Measurements from ENCODE around the gene SCARB2. TPM values are rescaled to one million over a fixed set of nuclear protein-coding genes. Genes with fewer than 3 reads are reported as not detected.

SCARB2 gene
- total RNA-seq, 1 donor from 2014 or later, result 208 TPM

DNA sequence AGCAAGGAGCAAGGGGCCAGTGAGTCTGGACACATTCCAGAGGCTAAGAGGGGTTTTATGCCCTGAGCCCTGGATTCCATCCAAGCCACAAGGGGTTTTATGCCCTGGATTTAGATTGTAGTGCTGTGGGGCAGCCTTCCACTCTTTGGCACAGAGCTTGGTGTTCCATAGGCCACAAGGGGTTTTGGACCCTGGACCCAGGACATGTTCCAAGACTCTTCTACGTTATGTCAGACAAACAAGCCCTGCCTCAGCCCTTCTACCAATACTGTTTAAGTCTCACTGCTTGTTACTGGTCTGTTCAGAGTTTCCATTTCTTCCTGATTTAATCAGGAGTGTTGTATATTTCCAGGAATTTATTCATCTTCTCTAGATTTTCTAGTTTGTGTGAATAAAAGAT is 12.8 kb upstream of the SCARB2 start:
- DNase-seq (ENCODE audit: low read depth), result no peak

DNA sequence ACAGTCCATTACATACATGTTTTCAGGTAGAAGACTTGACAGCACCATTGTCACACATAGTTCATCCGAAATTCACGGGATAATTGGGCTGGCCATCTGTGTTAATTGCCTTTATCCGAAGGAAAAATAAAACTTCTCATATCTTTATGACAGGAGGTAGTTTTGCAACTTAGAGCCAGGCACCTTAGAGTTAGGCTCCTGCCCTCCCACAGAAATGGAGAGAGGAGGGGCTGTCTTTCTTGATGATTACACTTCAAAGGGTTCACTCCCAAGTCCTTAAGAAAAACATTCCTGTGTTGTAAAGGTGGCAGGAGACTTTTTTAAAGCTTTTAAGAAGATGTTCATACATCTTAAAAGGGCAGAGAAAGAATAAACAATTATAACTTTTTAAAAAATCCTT is 10.5 kb upstream of the SCARB2 start:
- no peak for DNase-seq (ENCODE audit: low read depth)

DNA sequence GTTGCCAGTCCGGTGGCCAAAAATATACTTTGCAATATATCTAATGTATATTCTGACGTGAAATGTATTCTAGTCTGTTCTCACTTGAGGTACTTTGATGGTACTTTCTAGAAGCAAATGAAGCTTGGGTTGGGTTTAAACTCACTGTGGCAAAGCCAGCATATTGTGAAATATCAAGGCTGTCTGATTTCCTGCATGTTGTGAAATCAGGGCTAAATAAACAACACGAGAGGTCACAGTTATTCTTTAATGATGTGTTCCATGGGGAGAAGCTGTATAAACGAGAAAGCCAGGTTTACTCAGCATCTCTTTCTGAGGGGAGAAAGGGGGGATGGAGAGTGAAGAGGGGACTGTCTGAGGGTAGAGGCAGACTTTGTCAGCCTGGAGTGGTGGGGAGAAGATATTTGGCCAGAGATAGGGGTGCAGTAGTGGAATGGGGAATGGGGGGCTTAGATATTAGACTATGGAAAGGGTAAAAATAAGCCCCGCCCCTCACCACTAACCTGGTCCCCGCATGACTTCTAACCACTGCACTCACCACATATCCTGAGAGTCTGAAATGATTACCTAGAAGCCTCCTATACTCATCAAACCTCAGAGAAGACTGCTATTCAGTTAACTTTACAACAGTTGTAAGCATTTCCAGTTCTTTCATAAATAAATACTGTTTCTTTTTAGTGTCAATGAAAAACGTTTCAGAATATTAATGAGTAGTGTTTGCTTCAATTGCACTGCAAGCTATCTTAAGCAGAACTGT is 5.9 kb upstream of the SCARB2 start:
- DNase-seq (ENCODE audit: low read depth), result peak; percentile 16

DNA sequence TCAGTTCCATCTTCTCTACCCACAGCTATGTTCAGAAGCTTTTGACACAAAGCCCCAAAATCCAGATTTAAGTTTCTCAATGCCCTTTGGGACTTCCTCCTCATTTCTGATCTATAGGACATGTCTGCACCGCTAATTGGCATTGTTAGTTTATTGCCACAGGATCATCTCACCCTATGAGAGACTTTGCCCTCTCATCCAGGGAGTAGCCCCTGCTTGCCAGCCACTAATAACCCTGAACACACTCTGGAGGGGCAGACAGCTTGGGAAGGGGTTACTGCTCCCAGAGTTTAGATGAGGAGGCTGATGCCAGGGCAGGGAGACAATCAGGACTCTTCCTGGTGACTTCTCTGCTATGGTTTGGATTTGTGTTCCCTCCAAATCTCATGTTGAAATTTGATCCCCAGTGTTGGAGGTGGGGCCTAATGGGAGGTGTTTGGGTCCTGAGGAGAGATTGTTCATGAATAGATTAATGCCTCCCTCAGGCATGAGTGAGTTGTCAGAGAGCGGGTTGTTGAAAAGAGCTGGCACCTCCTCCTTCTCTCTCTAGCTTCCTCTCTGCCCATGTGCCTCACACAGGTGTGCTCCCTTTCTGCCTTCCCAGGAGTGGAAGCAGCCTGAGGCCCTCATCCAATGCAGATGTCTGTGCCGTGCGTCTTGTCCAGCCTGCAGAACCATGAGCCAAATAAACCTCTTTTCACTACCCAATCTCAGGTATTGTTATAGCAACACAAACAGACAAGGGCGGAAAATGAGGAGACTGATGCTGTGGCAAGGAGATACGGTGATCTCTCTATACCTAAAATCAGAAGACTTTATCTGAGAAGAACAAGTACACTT is 3.6 kb upstream of the SCARB2 start:
- no peak for DNase-seq (ENCODE audit: low read depth)

DNA sequence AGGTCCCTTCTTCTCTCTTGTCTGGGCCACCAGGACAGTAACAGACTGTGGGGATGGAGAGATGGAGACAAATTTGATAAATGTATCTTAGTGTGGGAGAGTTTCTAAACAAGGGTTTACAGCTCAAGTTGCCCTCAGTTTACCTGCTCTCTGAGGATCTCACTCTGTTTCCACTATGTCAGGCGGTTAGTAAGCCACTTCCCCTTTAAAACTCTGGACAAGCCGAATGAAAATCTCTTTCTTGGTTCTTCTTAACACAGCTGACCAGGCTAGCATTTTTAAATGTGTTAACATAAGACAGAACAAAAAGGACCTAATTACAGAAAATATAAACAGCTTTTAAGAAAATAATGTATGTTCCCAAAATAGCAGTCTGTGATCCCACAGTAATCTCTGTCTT is 2.9 kb upstream of the SCARB2 start:
- DNase-seq (ENCODE audit: low read depth), result no peak

DNA sequence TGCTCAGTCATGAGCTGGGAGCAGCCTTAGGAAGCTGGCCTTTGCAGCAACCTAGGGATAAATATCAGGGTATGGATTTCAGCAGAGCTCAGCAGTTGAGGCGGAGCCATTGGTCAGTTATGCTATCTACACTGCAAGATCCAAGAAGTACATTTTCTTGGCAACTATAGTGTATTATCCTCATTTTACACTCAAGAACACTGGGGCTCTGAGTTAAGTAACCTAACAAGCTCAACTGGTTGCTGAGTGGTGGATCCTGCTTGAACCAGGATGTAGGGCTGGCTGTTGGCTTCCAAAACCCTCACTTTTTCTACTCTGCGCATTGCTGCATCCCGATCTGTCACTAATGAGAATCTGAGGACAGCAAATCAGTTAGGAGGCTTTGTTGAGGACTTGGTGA is 1.5 kb upstream of the SCARB2 start:
- DNase-seq (ENCODE audit: low read depth), result no peak

DNA sequence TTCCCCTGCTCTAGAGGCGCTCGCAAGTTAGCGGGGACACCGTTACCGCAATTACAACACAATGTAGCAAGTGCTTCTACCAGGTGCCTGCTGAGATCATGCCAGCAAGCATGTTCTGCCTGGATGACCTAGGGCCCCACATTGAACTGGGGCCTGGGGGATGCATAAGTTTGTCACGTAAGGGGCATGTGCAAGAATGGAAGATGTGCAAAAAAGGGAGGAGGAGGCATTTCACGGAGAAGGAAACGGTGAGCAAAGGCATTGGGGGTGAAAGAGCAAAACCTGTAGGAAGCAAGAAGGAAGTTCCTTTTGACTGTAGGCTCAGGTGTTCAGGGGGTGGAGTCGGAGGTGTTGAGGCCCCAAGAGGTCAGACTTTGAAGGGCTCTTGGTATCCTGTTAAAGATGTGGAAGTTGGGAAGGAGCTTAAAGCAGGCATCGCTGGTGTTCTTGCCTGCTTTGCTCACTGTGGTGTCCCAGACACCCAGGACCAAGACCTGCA is 602 bp upstream of the SCARB2 start:
- no peak for DNase-seq (ENCODE audit: low read depth)

DNA sequence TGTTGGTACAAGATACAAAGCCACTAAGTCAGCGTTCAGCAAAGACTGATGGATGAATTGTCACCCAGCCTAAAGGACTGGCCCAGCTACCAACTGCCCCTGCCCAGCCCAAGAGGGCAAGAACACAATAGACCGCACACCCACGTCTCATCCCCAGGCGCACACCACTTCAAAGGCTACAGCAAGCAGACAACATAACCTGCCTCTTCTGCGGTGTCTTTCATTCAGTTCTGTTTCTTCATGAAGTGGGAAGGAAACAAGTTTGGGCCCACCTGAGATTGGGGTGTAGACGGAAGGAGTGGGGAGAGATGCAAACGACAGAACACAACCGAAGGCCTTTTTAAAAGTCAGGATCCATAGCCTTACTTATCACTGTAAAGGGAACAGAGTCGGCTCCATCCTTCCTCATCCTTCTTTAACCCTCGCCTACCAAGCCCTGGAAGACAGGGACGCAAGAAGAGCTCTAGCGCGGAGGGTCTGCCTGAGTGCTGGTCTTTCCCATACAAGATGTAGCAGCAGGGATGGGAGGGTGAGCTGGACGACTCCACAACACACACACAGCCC is 691 bp downstream of the SCARB2 start:
- peak; percentile 51 for DNase-seq (ENCODE audit: low read depth)

DNA sequence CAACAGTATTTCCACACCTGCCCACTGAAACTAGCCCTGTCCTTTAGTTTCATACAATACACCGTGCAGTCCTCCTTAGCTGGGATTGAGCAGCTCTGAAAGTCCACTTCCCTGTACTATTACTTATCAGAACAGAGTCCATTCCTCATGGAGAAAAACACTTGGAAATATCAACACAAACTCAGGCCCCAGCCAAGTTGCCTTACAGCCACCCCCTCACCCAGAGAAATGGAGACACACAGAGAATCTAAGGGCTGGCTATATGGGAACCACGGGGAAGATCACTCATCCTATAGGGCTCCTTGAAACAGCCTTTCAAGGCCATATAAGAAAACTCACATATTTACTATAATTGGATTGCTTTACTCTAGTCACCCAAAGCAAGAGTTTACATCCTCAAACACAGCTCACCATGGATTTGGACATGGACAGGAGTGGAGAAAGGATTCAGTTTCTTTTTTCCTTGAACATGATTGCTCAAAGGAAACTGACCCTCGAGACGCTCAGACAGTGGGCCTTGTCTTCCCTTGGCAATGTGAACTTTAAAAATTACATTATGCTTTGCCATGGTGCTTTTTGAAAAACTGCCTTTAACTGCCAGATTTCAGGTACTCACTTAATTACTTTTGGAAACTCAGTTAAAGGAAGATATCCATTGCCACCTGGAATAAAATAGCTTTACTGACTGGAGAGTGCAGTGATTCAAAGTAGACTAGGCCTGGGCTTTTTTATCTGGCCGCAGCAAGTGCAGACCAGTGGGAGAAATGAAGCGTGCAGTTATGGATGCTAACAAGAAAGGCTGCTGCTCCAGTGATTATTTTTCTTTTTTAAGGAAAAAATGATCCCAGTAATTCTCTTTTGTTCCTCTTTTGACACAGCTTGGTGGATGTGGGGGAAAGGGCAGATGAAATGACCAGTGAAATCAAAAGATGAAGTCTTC is 1.6 kb downstream of the SCARB2 start:
- peak; percentile 24 for DNase-seq (ENCODE audit: low read depth)

DNA sequence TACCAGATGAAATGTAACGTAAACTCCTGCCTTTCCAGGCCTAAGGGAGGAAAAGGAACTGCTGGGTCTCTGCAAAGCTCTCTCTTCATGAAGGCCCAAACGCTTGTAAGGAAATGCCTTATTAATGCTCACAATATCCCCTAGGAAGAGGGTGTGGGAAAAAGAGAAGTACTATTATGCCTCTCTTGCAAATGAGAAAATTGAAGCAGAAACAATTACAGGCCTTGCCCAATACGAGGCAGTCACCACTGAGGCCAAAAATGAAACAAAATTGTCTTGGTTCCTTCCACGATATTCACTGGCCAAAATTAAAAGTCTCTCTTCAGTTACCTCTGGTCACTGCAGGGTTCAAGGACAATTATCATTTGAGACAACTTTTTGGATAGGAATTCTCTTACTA is 3.2 kb downstream of the SCARB2 start:
- DNase-seq (ENCODE audit: low read depth), result peak; percentile 14

DNA sequence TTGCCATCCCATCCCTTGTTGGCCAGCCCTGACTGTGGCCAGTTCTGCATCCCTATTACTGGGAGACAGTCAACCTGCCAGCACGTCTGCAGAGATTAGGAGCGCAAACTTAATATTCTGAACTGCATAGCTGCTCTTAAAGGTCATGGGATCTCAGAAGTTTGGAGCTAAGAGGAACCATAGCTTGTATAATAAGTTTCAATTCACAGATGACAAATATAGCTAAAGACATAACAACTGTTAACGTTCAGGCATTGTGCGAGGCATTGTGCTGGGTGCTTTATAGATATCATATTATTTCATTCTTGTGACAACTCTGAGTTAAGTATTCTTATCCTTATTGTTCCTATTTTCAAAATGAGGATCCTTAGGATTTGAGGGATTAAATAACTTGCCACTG is 3.7 kb downstream of the SCARB2 start:
- DNase-seq (ENCODE audit: low read depth), result no peak

DNA sequence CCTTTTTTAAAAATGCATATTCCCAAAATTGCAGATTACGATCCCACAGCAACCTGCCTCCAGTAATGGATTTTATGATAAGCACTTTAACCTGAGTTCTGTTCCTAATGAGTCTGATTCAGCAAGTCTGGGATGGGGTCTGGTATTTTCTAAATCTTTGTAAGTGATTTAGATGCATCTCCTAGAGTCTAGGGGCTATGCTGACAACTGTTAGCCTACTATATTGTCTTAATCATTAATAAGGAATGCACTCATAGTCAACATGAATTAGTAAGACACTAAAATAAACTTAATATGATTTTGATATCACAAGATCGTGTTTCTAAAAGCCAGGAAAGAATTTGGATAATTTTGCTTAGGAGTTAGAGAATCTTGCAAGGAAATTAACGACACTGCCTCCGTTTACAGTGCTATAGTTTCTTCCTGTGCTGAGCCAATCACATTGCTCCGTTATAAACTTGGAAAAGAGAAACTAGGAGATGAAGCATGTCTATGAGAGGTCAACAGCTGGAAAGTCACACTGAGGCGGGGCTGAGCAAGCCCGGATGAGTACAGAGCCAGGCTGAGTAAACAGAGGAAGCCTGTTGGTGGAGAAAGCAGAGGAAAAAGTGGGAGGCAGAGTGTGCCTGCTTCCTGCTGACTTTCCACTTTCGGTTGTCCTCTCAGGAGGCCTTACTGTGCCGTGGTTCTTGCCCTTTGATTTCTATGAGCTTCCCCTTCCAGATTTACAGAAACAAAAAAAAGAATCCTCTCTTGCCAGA is 5.4 kb downstream of the SCARB2 start:
- peak; percentile 93 for DNase-seq (ENCODE audit: low read depth)

DNA sequence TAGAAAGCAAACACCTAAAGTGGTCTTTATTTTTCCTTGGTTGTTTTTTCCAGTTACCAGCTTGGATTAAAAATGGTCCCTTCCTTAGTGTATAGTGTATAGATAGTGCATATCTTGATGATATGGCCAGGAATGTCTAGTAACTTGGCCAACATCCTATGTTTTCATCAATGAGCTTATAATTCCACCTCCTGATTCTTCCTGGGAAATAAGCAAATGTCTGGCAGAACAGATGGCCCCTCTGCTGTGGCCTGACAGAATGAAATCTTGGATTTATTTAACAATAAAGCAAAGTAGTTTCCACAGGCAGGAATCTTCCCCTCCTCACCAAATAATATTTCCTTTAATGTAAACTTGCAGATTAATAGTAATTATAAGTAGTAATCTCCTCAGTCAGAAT is 6.1 kb downstream of the SCARB2 start:
- no peak for DNase-seq (ENCODE audit: low read depth)

DNA sequence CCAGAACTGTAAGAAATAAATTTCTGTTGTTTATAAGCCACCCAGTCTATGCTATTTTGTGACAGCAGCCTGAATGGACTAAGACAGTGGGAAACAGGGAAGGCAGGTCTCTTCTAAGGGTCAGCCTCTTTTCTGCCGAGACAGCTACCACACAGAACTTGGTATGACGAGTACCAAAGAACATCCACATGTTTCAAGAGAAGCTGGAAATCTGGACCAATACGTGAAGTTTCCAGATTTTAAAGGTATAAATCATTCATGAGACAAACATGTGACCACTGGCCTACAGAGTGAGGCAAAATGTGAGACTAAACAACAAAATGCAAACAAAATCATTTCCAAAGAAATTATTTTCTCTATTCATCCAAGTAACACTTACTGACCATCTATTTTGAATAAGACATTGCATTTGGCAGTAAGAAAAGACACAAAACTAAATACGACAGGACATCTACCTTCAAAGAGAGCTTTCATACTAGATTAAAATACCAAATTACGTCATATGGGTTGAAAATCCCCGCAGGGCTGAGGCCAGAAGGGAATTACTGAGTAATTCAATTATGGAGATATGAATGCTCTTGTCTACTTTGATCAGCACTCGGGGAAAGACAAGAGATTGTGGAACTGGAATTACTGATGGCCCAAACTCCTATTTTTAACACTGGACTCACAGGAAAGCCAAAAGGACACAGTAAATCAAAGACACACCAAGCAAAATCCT is 7.2 kb downstream of the SCARB2 start:
- DNase-seq (ENCODE audit: low read depth), result peak; percentile 55

DNA sequence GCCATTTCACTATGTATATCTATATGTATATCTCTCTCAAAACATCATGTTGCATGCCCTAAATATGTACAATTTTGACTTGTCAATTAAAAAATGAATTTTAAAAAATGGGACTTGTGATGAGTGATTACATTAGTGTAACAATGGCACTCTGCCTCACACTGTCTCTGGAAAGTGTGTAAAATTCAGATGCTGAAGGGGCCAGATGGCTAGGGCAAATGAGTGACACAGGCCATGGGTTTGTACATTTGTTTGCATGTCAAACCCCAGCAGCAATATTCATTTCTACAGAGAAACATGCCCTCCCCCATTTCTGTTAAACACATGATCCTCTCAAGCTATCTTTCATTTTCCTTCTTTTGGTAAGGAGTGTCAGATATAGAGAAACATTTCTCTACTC is 8.1 kb downstream of the SCARB2 start:
- DNase-seq (ENCODE audit: low read depth), result no peak

DNA sequence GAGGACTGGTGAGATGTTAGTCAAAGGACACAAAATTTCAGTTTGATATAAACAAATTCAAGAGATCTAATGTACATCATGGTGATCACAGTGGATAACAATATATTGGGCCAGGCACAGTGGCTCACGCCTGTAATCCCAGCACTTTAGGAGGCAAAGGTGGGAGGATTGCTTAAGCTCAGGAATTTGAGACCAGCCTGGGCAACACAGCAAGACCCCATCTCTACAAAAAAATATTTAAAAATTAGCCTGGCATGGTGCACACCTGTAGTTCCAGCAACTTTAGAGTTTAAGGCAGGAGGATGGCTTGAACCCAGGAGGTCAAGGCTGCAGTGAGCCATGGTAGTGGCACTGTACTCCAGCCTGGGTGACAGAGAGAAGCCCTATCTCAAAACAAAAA is 8.7 kb downstream of the SCARB2 start:
- no peak for DNase-seq (ENCODE audit: low read depth)

DNA sequence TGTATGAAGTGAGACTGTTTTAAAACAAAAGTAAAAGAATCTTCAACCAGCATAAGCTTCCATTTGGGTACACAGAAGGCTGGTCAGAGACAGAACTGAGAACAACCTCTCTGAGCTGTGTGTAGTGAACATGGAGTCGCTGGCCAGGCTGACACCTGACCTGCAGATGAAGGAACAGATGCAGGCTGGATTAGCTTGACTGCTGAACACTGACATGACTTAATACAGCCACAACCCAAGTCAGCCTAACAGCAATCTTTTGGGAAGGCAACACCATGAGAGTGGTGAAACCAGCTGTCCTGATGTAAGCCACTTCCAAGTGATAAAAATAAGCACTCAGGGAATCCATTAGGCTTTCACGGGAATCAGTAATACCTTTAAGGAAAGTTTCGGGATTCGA is 10.1 kb downstream of the SCARB2 start:
- peak; percentile 96 for DNase-seq (ENCODE audit: low read depth)

DNA sequence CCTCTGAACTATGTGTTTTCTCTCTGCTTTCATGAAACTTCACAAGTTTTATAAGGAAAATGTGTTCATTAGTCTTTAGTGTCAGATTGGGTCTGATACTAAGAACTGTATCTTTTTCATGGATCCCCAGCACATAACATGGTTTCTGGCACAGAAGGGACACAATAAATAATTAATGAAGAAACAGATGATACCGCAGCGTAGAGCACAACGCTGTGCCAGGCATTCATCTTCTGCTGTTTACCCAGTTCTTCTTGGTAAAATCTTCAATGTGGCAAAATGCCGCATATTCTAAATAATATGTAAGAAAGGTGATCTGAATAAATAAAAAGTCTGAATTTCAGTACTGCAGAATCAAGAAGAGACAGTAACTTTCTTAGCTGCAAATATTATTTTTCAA is 12.3 kb downstream of the SCARB2 start:
- DNase-seq (ENCODE audit: low read depth), result no peak

DNA sequence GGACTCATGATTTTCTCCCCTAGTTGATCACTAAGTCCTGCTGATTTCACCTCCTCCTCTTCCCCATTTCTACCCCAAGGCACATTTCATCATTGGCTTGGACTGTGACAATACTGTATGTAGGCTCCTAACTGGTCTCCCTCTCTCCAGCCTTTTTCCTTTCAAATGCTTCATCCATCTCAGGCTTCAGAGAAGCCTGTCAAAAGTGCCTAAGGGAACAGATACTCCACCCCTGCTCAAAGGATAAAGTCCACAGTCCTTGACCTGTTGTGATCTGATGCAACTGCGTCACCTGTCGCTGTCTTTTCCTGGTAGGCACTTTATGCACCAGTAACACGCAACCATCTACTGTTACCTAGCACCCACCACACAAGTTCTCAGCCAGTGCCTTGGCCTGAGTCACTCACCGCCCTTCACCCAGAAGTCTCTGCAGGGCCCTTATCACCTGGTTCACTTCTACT is 12.8 kb downstream of the SCARB2 start:
- peak; percentile 89 for DNase-seq (ENCODE audit: low read depth)
